Measurements from ENCODE around the gene TOP1.

Gene TOP1

GRCh38 chr20:41170386-41171105, 141.9 kb downstream of the TOP1 start:
- no peak for DNase-seq

- no peak for DNase-seq
Measured at GRCh38 chr20:41171736-41172295, 143.2 kb downstream of the TOP1 start.

GRCh38 chr20:41172296-41173140, 143.9 kb downstream of the TOP1 start:
- no peak for DNase-seq

GRCh38 chr20:41173161-41173721, 144.6 kb downstream of the TOP1 start:
- DNase-seq: peak; percentile 66

- DNase-seq: no peak
Measured at GRCh38 chr20:41173791-41174341, 145.2 kb downstream of the TOP1 start.

Measured in CD4-positive, alpha-beta T cell treated with Interleukin-10 for 1 hour (primary cell).